ENCODE measurements around the gene SPTBN1.

The SPTBN1 gene

DNA sequence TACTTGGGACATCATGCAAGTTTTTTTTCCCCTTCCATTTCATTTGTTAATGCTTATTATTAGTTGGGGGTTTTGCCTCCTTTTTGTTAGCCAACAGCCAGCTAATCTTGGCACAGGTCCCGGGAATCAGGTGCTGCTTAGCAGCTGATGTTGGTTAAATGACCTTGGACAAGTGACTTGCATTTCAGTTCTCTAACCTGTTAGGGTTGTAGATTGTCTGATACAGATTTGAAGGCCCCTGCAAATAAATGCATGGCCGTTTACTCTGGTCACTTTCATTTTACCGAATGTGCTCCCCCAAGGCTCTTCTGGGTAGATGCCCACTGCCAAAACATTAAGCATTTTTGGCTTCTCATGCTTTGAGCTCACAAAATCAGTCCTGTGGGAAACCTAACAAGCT, 120.9 kb downstream of the SPTBN1 start:
- no peak overlapping the region for H2AFZ ChIP-seq (ENCODE audit: low read length)
- no peak overlapping the region for H3K27ac ChIP-seq (replicated peaks; ENCODE audit: low read length)
- no peak for DNase-seq (ENCODE audit: low spot score)
- peaks cover 16 to 19% of the 10 kb centered on the region in 2 donors for H3K4me1 ChIP-seq (ENCODE audit: control insufficient read depth in 2 of 2, insufficient read depth in 1 of 2, low read depth in 1 of 2, low read length in 2 of 2)
- no peak overlapping the region for H2AK5ac ChIP-seq (ENCODE audit: low read depth, low read length)
- H3K4me3 ChIP-seq (ENCODE audit: low read length in 2 of 2): no peak overlapping the region
- no peak overlapping the region for H3K9ac ChIP-seq (ENCODE audit: low read depth, low read length, poor library complexity)
- H3K14ac ChIP-seq (ENCODE audit: low read length): no peak overlapping the region
- peaks cover 0 to 4% of the 10 kb centered on the region in 2 donors for H3K36me3 ChIP-seq (replicated peaks in 1 of 2; ENCODE audit: control insufficient read depth in 2 of 2, insufficient read depth in 2 of 2, low read length in 2 of 2)
- no peak overlapping the region for H4K91ac ChIP-seq (ENCODE audit: low read depth, low read length, poor library complexity)
- no peaks in the 10 kb centered on the region for H3K27me3 ChIP-seq (ENCODE audit: control insufficient read depth in 3 of 3, insufficient read depth in 3 of 3, low read depth in 1 of 3, low read length in 3 of 3)
- no peak overlapping the region for H3K18ac ChIP-seq (ENCODE audit: low read length)
- no peak overlapping the region for H2BK120ac ChIP-seq (ENCODE audit: low read depth, low read length)
- H3K4ac ChIP-seq (ENCODE audit: low read length): no peak overlapping the region
- peaks cover 5% of the 10 kb centered on the region for H3K79me1 ChIP-seq (ENCODE audit: low read depth, low read length)
- no peak overlapping the region for H2BK5ac ChIP-seq (ENCODE audit: low read length)
- no peak overlapping the region for H3K23ac ChIP-seq (ENCODE audit: low read depth, low read length, poor library complexity)
- no peak overlapping the region for H2BK15ac ChIP-seq (ENCODE audit: low read length)
- WGBS, 2 donors (ENCODE audit: extremely low coverage in 2 of 2, insufficient read length in 2 of 2, insufficient replicate concordance in 1 of 2): no CpG with 5 or more reads among the region's 3 CpGs
- H2BK12ac ChIP-seq (ENCODE audit: low read length): no peak overlapping the region
- peaks cover 0 to 10% of the 10 kb centered on the region in 2 donors for H3K9me3 ChIP-seq (replicated peaks in 1 of 2; ENCODE audit: control insufficient read depth in 2 of 2, insufficient read depth in 1 of 2, low read depth in 1 of 2, low read length in 2 of 2)
- H3K4me2 ChIP-seq (ENCODE audit: insufficient read depth, low read length, poor library complexity, severe bottlenecking): no peak overlapping the region
- H4K8ac ChIP-seq (ENCODE audit: low read depth, low read length): no peak overlapping the region

DNA sequence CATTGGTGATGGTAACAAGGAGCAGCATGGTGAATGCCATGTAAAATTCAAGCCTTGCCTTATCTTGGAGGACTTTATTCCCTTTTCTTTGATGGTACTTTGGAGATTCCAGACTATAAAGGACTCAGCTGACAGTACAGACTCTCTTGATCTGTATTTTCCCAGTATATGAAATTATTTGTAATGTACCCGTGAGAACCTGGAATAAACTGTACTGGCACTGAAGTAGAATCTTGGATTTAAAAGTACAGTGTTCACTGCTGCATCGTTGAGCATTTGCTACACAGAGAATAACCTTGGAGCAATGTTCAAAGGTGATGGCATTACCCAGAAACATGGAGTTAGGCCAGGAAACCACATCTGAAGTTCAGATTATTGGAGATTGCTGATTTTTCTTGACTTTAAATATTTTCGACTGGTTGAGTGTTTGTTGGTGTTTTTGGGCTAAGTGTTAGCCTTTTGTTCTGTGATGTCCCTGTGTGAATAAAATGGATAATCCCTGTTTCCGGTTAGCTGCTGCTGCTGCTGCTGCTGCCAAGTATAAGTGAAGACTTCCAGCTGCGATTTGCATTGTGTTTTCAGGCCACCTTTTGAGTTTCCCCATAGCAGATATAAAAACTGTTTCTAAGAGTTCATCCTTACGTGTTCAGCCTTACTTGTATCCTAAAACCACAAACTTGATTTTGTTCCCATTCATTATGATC, 122.0 kb downstream of the SPTBN1 start:
- no peak overlapping the region for H2AK5ac ChIP-seq (ENCODE audit: low read depth, low read length)
- no CpG with 5 or more reads among the region's 6 CpGs for WGBS, 2 donors (ENCODE audit: extremely low coverage in 2 of 2, insufficient read length in 2 of 2, insufficient replicate concordance in 1 of 2)
- no peaks in the 10 kb centered on the region for H3K27me3 ChIP-seq (ENCODE audit: control insufficient read depth in 3 of 3, insufficient read depth in 3 of 3, low read depth in 1 of 3, low read length in 3 of 3)
- no peak overlapping the region for H2BK5ac ChIP-seq (ENCODE audit: low read length)
- H2BK120ac ChIP-seq (ENCODE audit: low read depth, low read length): no peak overlapping the region
- H2BK12ac ChIP-seq (ENCODE audit: low read length): no peak overlapping the region
- H3K4me1 ChIP-seq (ENCODE audit: control insufficient read depth in 2 of 2, insufficient read depth in 1 of 2, low read depth in 1 of 2, low read length in 2 of 2): peaks cover 12 to 19% of the 10 kb centered on the region in 2 donors
- peaks cover 0 to 4% of the 10 kb centered on the region in 2 donors for H3K36me3 ChIP-seq (replicated peaks in 1 of 2; ENCODE audit: control insufficient read depth in 2 of 2, insufficient read depth in 2 of 2, low read length in 2 of 2)
- H3K79me1 ChIP-seq (ENCODE audit: low read depth, low read length): peaks cover 5% of the 10 kb centered on the region
- no peak overlapping the region for H4K8ac ChIP-seq (ENCODE audit: low read depth, low read length)
- no peak overlapping the region for H2AFZ ChIP-seq (ENCODE audit: low read length)
- no peak overlapping the region for H3K4me3 ChIP-seq (ENCODE audit: low read length in 2 of 2)
- no peak overlapping the region for H3K14ac ChIP-seq (ENCODE audit: low read length)
- H3K9ac ChIP-seq (ENCODE audit: low read depth, low read length, poor library complexity): no peak overlapping the region
- H3K4ac ChIP-seq (ENCODE audit: low read length): no peak overlapping the region
- H3K27ac ChIP-seq (replicated peaks; ENCODE audit: low read length): no peak overlapping the region
- H3K18ac ChIP-seq (ENCODE audit: low read length): no peak overlapping the region
- no peak overlapping the region for H3K4me2 ChIP-seq (ENCODE audit: insufficient read depth, low read length, poor library complexity, severe bottlenecking)
- no peak overlapping the region for H2BK15ac ChIP-seq (ENCODE audit: low read length)
- H3K9me3 ChIP-seq (replicated peaks in 1 of 2; ENCODE audit: control insufficient read depth in 2 of 2, insufficient read depth in 1 of 2, low read depth in 1 of 2, low read length in 2 of 2): peaks cover 0 to 5% of the 10 kb centered on the region in 2 donors
- H3K23ac ChIP-seq (ENCODE audit: low read depth, low read length, poor library complexity): no peak overlapping the region
- DNase-seq (ENCODE audit: low spot score): no peak
- no peak overlapping the region for H4K91ac ChIP-seq (ENCODE audit: low read depth, low read length, poor library complexity)

DNA sequence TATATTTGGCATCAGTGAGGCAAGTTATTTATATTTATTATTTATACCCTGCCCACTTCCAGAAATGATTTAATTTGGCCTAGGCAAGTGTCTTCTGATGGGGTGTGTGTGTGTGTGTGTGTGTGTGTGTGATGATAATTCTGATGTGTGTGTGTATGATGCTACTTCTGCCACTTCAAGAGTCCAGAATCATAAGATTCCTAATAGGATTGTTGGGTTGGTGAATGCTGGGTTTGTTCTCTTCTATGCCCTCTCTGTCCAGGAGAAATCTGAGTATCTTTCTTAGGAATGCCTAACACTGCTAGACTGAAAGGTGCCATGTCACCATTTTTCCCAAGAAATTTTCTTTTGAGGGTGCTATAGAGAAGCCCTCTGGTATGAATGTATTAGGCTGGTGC, 122.5 kb downstream of the SPTBN1 start:
- no peak overlapping the region for H2BK12ac ChIP-seq (ENCODE audit: low read length)
- no peak overlapping the region for H3K18ac ChIP-seq (ENCODE audit: low read length)
- H3K27me3 ChIP-seq (ENCODE audit: control insufficient read depth in 3 of 3, insufficient read depth in 3 of 3, low read depth in 1 of 3, low read length in 3 of 3): no peaks in the 10 kb centered on the region
- no peak overlapping the region for H3K4me3 ChIP-seq (ENCODE audit: low read length in 2 of 2)
- H3K79me1 ChIP-seq (ENCODE audit: low read depth, low read length): peaks cover 2% of the 10 kb centered on the region
- no peak overlapping the region for H3K27ac ChIP-seq (replicated peaks; ENCODE audit: low read length)
- no peak for DNase-seq (ENCODE audit: low spot score)
- no peak overlapping the region for H3K9ac ChIP-seq (ENCODE audit: low read depth, low read length, poor library complexity)
- H3K36me3 ChIP-seq (replicated peaks in 1 of 2; ENCODE audit: control insufficient read depth in 2 of 2, insufficient read depth in 2 of 2, low read length in 2 of 2): no peaks in the 10 kb centered on the region
- no peak overlapping the region for H2BK15ac ChIP-seq (ENCODE audit: low read length)
- H3K4me2 ChIP-seq (ENCODE audit: insufficient read depth, low read length, poor library complexity, severe bottlenecking): no peak overlapping the region
- H3K4ac ChIP-seq (ENCODE audit: low read length): no peak overlapping the region
- H2AK5ac ChIP-seq (ENCODE audit: low read depth, low read length): no peak overlapping the region
- H2BK120ac ChIP-seq (ENCODE audit: low read depth, low read length): no peak overlapping the region
- no peak overlapping the region for H3K14ac ChIP-seq (ENCODE audit: low read length)
- H3K23ac ChIP-seq (ENCODE audit: low read depth, low read length, poor library complexity): no peak overlapping the region
- no peaks in the 10 kb centered on the region for H3K9me3 ChIP-seq (replicated peaks in 1 of 2; ENCODE audit: control insufficient read depth in 2 of 2, insufficient read depth in 1 of 2, low read depth in 1 of 2, low read length in 2 of 2)
- no peak overlapping the region for H2BK5ac ChIP-seq (ENCODE audit: low read length)
- H4K8ac ChIP-seq (ENCODE audit: low read depth, low read length): no peak overlapping the region
- H4K91ac ChIP-seq (ENCODE audit: low read depth, low read length, poor library complexity): no peak overlapping the region
- H2AFZ ChIP-seq (ENCODE audit: low read length): no peak overlapping the region
- H3K4me1 ChIP-seq (ENCODE audit: control insufficient read depth in 2 of 2, insufficient read depth in 1 of 2, low read depth in 1 of 2, low read length in 2 of 2): peaks cover 9 to 19% of the 10 kb centered on the region in 2 donors

DNA sequence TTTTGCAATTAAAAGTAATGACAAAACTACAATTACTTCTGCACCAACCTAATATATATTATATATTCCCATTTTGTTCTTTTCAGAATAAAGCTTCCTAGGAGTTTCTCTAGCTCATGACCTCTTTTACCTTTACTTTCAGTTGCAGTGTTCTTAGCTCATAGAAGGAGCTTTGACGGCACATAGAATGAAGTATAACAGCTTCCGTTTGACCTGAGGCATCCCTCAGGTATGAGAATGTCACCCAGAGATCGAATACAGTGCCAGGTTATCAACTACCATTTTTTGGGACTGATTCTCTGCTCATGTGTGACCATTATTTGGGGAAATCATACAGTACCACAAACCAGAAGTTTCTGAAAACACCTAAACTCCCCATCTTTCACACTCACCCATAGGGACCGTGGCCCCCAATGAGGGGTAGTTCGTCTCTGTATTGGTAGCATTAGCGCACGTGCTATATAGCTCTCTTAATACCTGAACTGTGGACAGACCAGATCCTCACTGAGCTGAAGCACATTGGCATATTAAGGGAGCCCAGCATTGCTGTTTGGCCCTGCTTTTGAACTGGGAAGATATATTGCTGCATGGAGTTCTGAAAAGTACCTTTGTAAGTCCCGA, 123.0 kb downstream of the SPTBN1 start:
- H2BK5ac ChIP-seq (ENCODE audit: low read length): no peak overlapping the region
- no peak overlapping the region for H3K27ac ChIP-seq (replicated peaks; ENCODE audit: low read length)
- no peak overlapping the region for H3K18ac ChIP-seq (ENCODE audit: low read length)
- H3K36me3 ChIP-seq (replicated peaks in 1 of 2; ENCODE audit: control insufficient read depth in 2 of 2, insufficient read depth in 2 of 2, low read length in 2 of 2): no peaks in the 10 kb centered on the region
- no peak overlapping the region for H2BK120ac ChIP-seq (ENCODE audit: low read depth, low read length)
- H3K9me3 ChIP-seq (replicated peaks in 1 of 2; ENCODE audit: control insufficient read depth in 2 of 2, insufficient read depth in 1 of 2, low read depth in 1 of 2, low read length in 2 of 2): no peaks in the 10 kb centered on the region
- no peak overlapping the region for H4K91ac ChIP-seq (ENCODE audit: low read depth, low read length, poor library complexity)
- no peak overlapping the region for H3K4me3 ChIP-seq (ENCODE audit: low read length in 2 of 2)
- no peak for DNase-seq (ENCODE audit: low spot score)
- H2AK5ac ChIP-seq (ENCODE audit: low read depth, low read length): no peak overlapping the region
- H2BK12ac ChIP-seq (ENCODE audit: low read length): no peak overlapping the region
- H3K9ac ChIP-seq (ENCODE audit: low read depth, low read length, poor library complexity): no peak overlapping the region
- H2AFZ ChIP-seq (ENCODE audit: low read length): no peak overlapping the region
- H3K27me3 ChIP-seq (ENCODE audit: control insufficient read depth in 3 of 3, insufficient read depth in 3 of 3, low read depth in 1 of 3, low read length in 3 of 3): no peaks in the 10 kb centered on the region
- no peak overlapping the region for H3K14ac ChIP-seq (ENCODE audit: low read length)
- H3K4ac ChIP-seq (ENCODE audit: low read length): no peak overlapping the region
- H3K4me1 ChIP-seq (ENCODE audit: control insufficient read depth in 2 of 2, insufficient read depth in 1 of 2, low read depth in 1 of 2, low read length in 2 of 2): peaks cover 9 to 19% of the 10 kb centered on the region in 2 donors
- H3K23ac ChIP-seq (ENCODE audit: low read depth, low read length, poor library complexity): no peak overlapping the region
- WGBS, 2 donors (ENCODE audit: extremely low coverage in 2 of 2, insufficient read length in 2 of 2, insufficient replicate concordance in 1 of 2): no CpG with 5 or more reads among the region's 8 CpGs
- peaks cover under 1% of the 10 kb centered on the region for H3K79me1 ChIP-seq (ENCODE audit: low read depth, low read length)
- no peak overlapping the region for H4K8ac ChIP-seq (ENCODE audit: low read depth, low read length)
- H3K4me2 ChIP-seq (ENCODE audit: insufficient read depth, low read length, poor library complexity, severe bottlenecking): no peak overlapping the region
- no peak overlapping the region for H2BK15ac ChIP-seq (ENCODE audit: low read length)
